Smooth muscle cell of the umbilical artery (primary cell): ENCODE results near the gene RSPH9. TPM values are rescaled to one million over a fixed set of nuclear protein-coding genes. Genes with fewer than 3 reads are reported as not detected.

ENCODE experiments used
- total RNA-seq: library from RNA; depleted of rRNA; stranded (reverse); fragments of >200 nt; gene quantifications from 2 replicates; pipeline ENCODE4 v1.2.3, GENCODE V29; 2014

RSPH9 gene, protein sequence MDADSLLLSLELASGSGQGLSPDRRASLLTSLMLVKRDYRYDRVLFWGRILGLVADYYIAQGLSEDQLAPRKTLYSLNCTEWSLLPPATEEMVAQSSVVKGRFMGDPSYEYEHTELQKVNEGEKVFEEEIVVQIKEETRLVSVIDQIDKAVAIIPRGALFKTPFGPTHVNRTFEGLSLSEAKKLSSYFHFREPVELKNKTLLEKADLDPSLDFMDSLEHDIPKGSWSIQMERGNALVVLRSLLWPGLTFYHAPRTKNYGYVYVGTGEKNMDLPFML
- total RNA-seq: 0.59 and 0.65 TPM in 2 replicates

DNA sequence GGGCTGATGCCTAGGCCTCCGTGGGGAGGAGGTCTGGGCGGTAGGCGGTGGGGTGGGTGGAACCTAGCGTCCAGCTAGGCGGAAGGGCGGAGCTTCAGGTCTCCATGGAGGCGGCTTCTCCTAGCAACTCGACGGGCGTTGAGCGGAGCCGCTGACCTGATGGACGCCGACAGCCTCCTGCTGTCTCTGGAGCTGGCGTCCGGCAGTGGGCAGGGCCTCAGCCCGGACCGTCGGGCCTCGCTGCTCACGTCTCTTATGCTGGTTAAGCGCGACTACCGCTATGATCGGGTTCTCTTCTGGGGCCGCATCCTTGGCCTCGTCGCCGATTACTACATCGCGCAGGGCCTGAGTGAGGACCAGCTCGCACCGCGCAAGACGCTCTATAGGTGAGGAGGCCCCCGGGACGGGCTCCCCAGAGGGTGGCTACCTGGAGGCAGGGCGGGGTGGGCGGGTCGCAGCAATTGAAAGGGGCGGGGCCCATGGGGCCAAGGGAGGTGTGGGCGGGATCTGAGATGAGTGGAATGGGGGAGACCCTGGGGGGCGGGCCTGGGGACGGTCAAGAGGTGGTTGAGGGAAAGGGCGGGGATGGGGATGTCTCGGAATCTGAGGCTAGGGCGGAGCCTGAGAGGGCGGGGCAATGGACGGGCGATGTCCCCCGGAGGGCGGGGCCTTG lies at the start of gene RSPH9:
Gene RSPH9, plus strand, starts transcription at position 97 of the 673 bp plus-strand sequence. Its CDS starts 63 bp downstream, at position 160.

DNA sequence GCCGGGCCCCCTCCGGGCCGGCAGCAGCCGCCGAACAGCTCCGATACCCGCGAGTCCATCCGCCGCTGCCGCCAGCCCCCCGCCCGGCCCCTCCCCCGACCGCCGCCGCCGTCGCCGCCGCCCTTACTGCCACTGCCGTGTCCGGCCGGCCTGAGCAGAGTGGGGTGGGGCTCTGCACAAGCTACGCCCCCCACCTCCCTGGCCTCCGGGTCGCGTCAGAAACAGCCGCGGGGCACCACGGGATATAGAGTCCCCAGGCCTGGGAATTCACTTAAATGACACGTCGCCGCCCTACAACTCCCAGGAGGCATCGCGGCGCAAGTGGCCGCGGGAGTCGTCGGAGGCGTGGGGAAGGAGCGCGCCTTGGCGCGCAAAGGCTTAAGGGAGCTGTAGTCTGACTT lies 15.7 kb upstream of the RSPH9 start, which contains the start of gene GTPBP2:
Gene GTPBP2, minus strand, starts transcription at position 161 of the 401 bp plus-strand sequence. Its CDS starts 102 bp downstream, at position 59.

DNA sequence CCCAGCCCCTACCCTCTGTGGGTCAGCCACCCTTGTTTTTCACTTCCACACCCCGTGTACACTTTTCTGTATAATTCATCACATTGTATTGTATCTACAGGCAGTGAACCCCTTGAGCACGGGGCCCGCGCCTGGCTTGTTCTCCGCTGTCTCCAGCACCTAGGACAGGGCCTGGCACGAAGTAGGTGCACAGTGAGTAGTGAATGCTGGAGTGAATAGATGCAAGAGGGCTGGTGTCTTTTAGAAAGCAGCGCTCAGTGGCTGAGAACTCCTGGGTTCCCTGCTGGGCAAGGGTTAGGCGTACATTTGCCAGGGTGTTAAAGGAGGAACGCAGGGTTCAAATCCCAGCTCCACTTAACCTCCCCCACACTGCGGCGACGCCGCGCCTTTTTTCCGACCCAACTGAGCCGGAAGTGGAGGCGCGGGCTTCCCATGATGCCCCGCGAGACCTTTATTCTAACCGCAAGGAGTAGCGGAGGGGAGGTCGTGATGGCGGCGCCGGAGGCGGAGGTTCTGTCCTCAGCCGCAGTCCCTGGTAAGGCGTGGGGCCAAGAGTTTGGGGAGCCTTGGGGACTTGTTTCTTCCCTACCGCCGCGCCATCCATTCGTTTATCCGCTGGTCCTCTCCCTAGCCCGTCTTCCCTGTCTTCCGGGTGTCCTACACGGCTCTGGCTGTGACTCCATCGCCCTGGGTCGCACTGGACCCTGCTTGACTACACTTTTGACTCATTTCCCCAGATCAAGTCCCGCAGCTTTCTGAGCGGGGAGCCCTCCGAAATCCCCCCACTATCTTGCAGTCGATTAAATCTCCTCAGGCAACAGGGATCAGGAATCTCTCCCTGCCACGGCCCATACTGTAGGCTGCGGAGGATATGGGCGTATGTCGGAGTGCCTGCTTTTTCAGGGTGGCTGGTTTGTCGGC lies 9.2 kb upstream of the RSPH9 start, which contains the start of gene MAD2L1BP:
Gene MAD2L1BP, plus strand, starts transcription at position 454 of the 921 bp plus-strand sequence. Its CDS starts 36 bp downstream, at position 490.

DNA sequence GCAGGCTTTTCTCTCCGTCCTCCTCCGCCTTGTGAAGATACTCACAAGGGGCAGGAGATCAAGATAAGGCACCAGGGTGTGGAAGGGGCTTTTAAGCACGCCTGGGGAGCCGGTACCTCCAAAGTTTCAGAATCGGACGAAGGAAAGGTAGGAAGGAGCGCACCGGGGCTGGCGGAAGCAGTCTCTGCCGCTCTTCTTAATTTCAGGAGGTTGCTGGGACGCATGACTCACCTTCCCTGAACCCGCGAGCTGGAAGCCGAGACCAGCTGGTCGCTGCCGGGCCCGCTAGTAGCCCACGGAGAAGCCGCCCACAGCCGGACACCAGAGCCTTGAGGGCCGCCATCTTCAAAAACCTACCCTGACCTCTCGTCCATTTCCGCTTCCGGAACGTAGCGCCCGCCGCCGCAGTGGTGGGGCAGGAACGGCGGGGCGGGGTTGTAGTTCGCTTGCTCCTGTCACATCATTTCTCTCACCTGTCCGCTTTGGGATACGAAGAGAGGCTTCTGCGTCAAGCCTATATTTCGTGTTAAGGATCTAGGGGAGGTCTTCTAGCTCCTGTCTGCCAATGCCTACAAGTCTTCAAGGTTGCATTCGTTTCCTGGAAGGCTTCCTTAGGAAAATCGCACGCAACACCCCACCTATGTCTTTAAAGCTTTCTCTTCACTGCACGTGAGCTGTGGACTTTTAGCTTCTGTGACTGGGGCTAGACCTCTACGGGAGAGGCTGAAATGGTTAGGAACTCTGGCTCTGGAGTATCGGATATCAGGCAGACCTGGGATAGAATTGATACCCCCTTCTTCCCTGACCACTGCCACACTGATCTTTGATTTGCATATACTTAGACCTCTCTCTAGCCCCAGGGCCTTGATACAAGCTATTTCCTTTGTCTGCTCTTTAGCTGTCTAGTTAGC lies 42.9 kb downstream of the RSPH9 start, which contains the start of gene MRPS18A:
Gene MRPS18A, minus strand, starts transcription at position 355 of the 911 bp plus-strand sequence. Its CDS starts 12 bp downstream, at position 343.

Other genes with a start within 250 kb of the RSPH9 start
- 23.2 and 37.5 TPM in 2 replicates for gene ABCC10, start 217.5 kb upstream of the RSPH9 start, total RNA-seq
- 0.30 and 1.6 TPM in 2 replicates for gene DLK2, start 189.5 kb upstream of the RSPH9 start, total RNA-seq
- 7.4 and 17.7 TPM in 2 replicates for gene TJAP1, start 167.5 kb upstream of the RSPH9 start, total RNA-seq
- 0.30 and 0.46 TPM in 2 replicates for gene LRRC73, start 134.7 kb upstream of the RSPH9 start, total RNA-seq
- gene YIPF3, start 128.1 kb upstream of the RSPH9 start, total RNA-seq: 119 and 120 TPM in 2 replicates
- gene POLR1C, start 127.9 kb upstream of the RSPH9 start, total RNA-seq: 23.4 and 24.6 TPM in 2 replicates
- gene XPO5, start 69.0 kb upstream of the RSPH9 start, total RNA-seq: 25.5 and 40.0 TPM in 2 replicates
- gene POLH, start 68.9 kb upstream of the RSPH9 start, total RNA-seq: 27.6 and 47.4 TPM in 2 replicates
- 68.4 and 71.3 TPM in 2 replicates for gene GTPBP2, start 15.8 kb upstream of the RSPH9 start, total RNA-seq
- gene MAD2L1BP, start 9.2 kb upstream of the RSPH9 start, total RNA-seq: 33.4 and 38.6 TPM in 2 replicates
- 22.0 and 28.2 TPM in 2 replicates for gene MRPS18A, start 42.8 kb downstream of the RSPH9 start, total RNA-seq
- gene VEGFA, start 125.2 kb downstream of the RSPH9 start, total RNA-seq: 390 and 594 TPM in 2 replicates